Measurements from ENCODE around the gene EVI5L. TPM values are rescaled to one million over a fixed set of nuclear protein-coding genes. Genes with fewer than 3 reads are reported as not detected.

Gene EVI5L
- total and polyA plus RNA-seq, 2 of the 8 experiments (the other 6 are each of a cell fraction or from before 2014, with no cell fraction given): 7.2 to 11.0 TPM

DNA sequence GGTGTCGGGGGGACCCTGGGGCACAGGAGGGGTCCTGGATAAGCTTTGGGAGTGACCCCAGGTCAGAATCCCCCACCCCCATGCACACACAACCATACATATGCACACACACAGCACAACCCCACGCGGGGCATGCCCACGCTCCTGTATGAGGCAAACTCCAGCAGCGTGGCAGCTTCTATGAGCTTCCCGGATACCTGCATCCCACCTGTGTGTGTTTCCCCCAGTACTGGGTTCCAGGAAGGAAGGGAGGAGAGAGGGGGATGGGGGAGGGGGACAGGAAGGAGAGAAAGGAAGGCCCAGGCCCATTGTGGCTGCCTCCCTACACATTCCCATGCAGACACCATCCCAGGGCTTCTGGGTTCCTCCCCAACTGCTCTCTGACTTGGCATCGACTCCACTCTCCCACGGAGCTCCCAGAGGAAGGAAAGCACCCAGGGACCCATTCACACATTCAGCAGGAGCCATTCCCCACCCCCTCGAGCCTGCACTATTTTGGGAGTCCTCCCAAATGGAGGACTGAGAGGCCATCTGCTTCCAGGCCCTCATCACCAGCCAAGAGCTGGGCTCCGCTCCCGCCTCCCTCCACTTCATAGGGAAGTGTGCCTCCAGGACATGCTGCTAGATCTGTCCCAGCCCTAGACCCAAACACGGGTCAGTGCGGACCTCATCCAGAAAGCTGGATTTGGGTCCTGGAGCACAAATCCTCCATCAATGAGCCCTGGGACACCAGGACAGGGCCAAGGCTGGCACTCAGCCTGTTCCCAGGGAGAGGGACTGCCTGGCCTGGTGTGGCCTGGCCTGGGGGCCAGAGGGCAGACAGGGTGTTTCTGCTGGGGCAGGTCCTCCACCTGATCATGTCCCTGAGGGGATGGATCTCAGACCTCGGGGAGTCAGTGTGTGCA lies 30.9 kb downstream of the EVI5L start:
- ChIA-PET CTCF (ENCODE audit: partially characterized antibody) (interaction anchor here (0.6 to 11.2 kb wide), 22 partner anchors 9 to 339 kb away, joined by 3 to 112 read pairs (median 4); partner anchors contain the start of genes SNAPC2 and TGFBR3L), POLR2A (ENCODE audit: partially characterized antibody) (interaction anchor here (0.6 to 10.5 kb wide), 11 partner anchors 7 to 83 kb away, joined by 3 to 106 read pairs (median 4); partner anchors contain the start of genes MAP2K7, PRR36, SNAPC2 and TGFBR3L)
- peak overlapping the region; percentile 20 for H3K4ac ChIP-seq (replicated peaks; ENCODE audit: insufficient read length, low read depth, low read length)
- H2AK5ac ChIP-seq (ENCODE audit: low read depth, low read length): peak overlapping the region; percentile 90; the same call in 1 of the 2 replicates
- WGBS, 2 experiments (ENCODE audit: extremely low coverage in 1 of 2, insufficient coverage in 1 of 2, insufficient read length in 1 of 2, insufficient replicate concordance in 2 of 2, low coverage in 1 of 2, low lambda C conversion rate in 2 of 2, missing lambda C conversion rate in 1 of 2): 76% methylated on average over 14 of the region's 14 CpGs; no CpG with 5 or more reads in 1 of the 2 experiments
- peak overlapping the region in 1 of 4 experiments; percentile 58; a peak in 1 of 8 replicates for H3K4me3 ChIP-seq (ENCODE audit: extremely low read depth in 1 of 4, insufficient read depth in 2 of 4, low read depth in 3 of 4, low read length in 4 of 4)
- H3K79me2 ChIP-seq (ENCODE audit: control insufficient read depth in 1 of 2, insufficient read depth in 2 of 2, low read length in 2 of 2): no peaks in the 10 kb centered on the region
- peak overlapping the region; percentile 90 for H4K91ac ChIP-seq (replicated peaks; ENCODE audit: insufficient read length, low read length)
- H3K23ac ChIP-seq (ENCODE audit: insufficient read length): no peak overlapping the region
- H3K9me3 ChIP-seq (ENCODE audit: insufficient read depth in 2 of 2, low read depth in 1 of 2, low read length in 1 of 2): no peaks in the 10 kb centered on the region
- no peak overlapping the region for H3K56ac ChIP-seq (replicated peaks; ENCODE audit: insufficient read length, low read depth, low read length)
- no peaks in the 10 kb centered on the region for H3K36me3 ChIP-seq (ENCODE audit: control insufficient read depth in 2 of 4, insufficient read depth in 4 of 4, low read length in 3 of 4)
- H2BK120ac ChIP-seq (replicated peaks; ENCODE audit: low read depth, low read length): no peak overlapping the region
- TF ChIP-seq RNF2 (IDR thresholded peaks at IDR 0.05; ENCODE audit: borderline replicate concordance, low read depth, low read length, missing control alignments, poor library complexity, severe bottlenecking): peak; percentile 2
- no peak for TF ChIP-seq SUZ12 (IDR thresholded peaks at IDR 0.05; ENCODE audit: low read length)
- H2BK20ac ChIP-seq (ENCODE audit: low read length): 0 out of 2 replicates have a peak overlapping the region, but pooled peaks have one; percentile 18
- H3K27me3 ChIP-seq (replicated peaks in 1 of 4; ENCODE audit: control insufficient read depth in 3 of 4, extremely low read depth in 1 of 4, insufficient read depth in 3 of 4, low read length in 3 of 4): peaks cover 8 to 40% (median 30%) of the 10 kb centered on the region in 4 experiments
- H3K18ac ChIP-seq (ENCODE audit: extremely low read depth, low read length): peak overlapping the region; percentile 24; the same call in 1 of the 2 replicates
- H3K23me2 ChIP-seq (ENCODE audit: low read depth, low read length): peaks cover 15% of the 10 kb centered on the region; the same call in 1 of the 2 replicates
- H4K20me1 ChIP-seq (replicated peaks in 1 of 2; ENCODE audit: control insufficient read depth in 1 of 2, insufficient read depth in 2 of 2, low read length in 2 of 2): peaks cover 0 to 10% of the 10 kb centered on the region in 2 experiments
- peaks cover 4 to 32% (median 20%) of the 10 kb centered on the region in 4 experiments; a peak in 6 of 7 replicates for H3K4me1 ChIP-seq (replicated peaks in 1 of 4; ENCODE audit: control insufficient read depth in 3 of 4, insufficient read depth in 4 of 4, low read length in 3 of 4)
- DNase-seq (ENCODE audit: low read depth in 1 of 2, low spot score in 2 of 2) (no peak), FAIRE-seq (no peak)
- H3K14ac ChIP-seq (ENCODE audit: insufficient read length): no peak overlapping the region
- H3K79me1 ChIP-seq (ENCODE audit: low read depth, low read length): no peaks in the 10 kb centered on the region
- no peak overlapping the region for H2AFZ ChIP-seq (ENCODE audit: low read length)
- no peak overlapping the region for H3K27ac ChIP-seq (ENCODE audit: low read depth, low read length)
- H4K8ac ChIP-seq (ENCODE audit: extremely low read depth, insufficient read depth, low read length): peak overlapping the region; percentile 69; the same call in 1 of the 2 replicates
- H2BK5ac ChIP-seq (ENCODE audit: low read depth, low read length): 0 out of 2 replicates have a peak overlapping the region, but pooled peaks have one; percentile 40
- no peak overlapping the region for H3K9ac ChIP-seq (replicated peaks in 1 of 4; ENCODE audit: extremely low read depth in 1 of 4, low read depth in 3 of 4, low read length in 3 of 4)
- H2BK12ac ChIP-seq (ENCODE audit: low read depth, low read length): peak overlapping the region; percentile 60; the same call in 1 of the 2 replicates
- H2BK15ac ChIP-seq (ENCODE audit: low read length): peak overlapping the region; percentile 92
- H4K5ac ChIP-seq (ENCODE audit: insufficient read length, low read depth, low read length): no peak overlapping the region
- H3K4me2 ChIP-seq (ENCODE audit: insufficient read depth in 1 of 2, low read depth in 2 of 2, low read length in 2 of 2): peak overlapping the region; percentile 74 to 86; a peak in 3 of 4 replicates
